Vagina (tissue), 2 donors: ENCODE results near the gene RAPGEF3. TPM values are rescaled to one million over a fixed set of nuclear protein-coding genes. Genes with fewer than 3 reads are reported as not detected.

Experiments used
- DNase-seq, 2 donors: peaks; one replicate each; pipeline ENCODE4 v3.0.0-alpha.2; 2017; ENCODE audit errors: extremely low spot score in 2 of 2
- H3K27ac ChIP-seq: fragments of 200-600 bp; sonication (generic); one replicate; pipeline ENCODE4 v1.5.1; 2019
- H3K27me3 ChIP-seq: fragments of 200-600 bp; sonication (generic); one replicate; pipeline ENCODE4 v1.5.1; 2019
- H3K36me3 ChIP-seq, 2 donors: fragments of 200-600 bp; sonication (generic); one replicate each; pipeline ENCODE4 v1.5.1; 2017 to 2019
- H3K4me1 ChIP-seq: fragments of 200-600 bp; sonication (generic); one replicate; pipeline ENCODE4 v1.5.1; 2019
- H3K4me3 ChIP-seq, 2 donors: fragments of 200-600 bp; sonication (generic); 1 replicate in 1 of 2; 2 replicates in 1 of 2; pipeline ENCODE4 v1.5.1; 2016 to 2019
- H3K9me3 ChIP-seq: fragments of 200-600 bp; sonication (generic); one replicate; pipeline ENCODE4 v1.5.1; 2019
- POLR2A ChIP-seq, 2 donors: fragments of 450-650 bp; IDR thresholded peaks; one replicate each; pipeline ENCODE4 v1.6.1; 2017; ENCODE audit warnings: antibody characterized with exemption in 2 of 2, mild to moderate bottlenecking in 2 of 2, moderate library complexity in 2 of 2
- POLR2AphosphoS5 ChIP-seq, 2 donors: sonication (generic); formaldehyde crosslinking; IDR thresholded peaks; one replicate each; pipeline ENCODE4 v1.9.0; 2017; ENCODE audit warnings: antibody characterized with exemption in 2 of 2, mild to moderate bottlenecking in 2 of 2, low read depth in 1 of 2; ENCODE audit not compliant: insufficient read depth in 1 of 2
- intact Hi-C: fragments of 100-400 bp; cut with DNase I; formaldehyde crosslinking; loops from one replicate; pipeline ENCODE4 v1.15.1; 2023
- total RNA-seq: library from RNA; depleted of rRNA; stranded (reverse); fragments of >200 nt; gene quantifications from one replicate; pipeline ENCODE4 v1.2.3, GENCODE V29; 2016
- TF ChIP-seq, protein P1 (sequence below), 3 experiments: fragments of 450-650 bp in 2 of 3; fragments of 200-600 bp in 1 of 3; sonication (generic) in 1 of 3; IDR thresholded peaks; one replicate each; pipeline ENCODE4 v1.5.1; 2017 to 2019; ENCODE audit warnings: antibody characterized with exemption in 3 of 3, mild to moderate bottlenecking in 2 of 3, moderate library complexity in 2 of 3

Gene RAPGEF3
- total RNA-seq, 1 donor from 2014 or later: 52.3 TPM

DNA sequence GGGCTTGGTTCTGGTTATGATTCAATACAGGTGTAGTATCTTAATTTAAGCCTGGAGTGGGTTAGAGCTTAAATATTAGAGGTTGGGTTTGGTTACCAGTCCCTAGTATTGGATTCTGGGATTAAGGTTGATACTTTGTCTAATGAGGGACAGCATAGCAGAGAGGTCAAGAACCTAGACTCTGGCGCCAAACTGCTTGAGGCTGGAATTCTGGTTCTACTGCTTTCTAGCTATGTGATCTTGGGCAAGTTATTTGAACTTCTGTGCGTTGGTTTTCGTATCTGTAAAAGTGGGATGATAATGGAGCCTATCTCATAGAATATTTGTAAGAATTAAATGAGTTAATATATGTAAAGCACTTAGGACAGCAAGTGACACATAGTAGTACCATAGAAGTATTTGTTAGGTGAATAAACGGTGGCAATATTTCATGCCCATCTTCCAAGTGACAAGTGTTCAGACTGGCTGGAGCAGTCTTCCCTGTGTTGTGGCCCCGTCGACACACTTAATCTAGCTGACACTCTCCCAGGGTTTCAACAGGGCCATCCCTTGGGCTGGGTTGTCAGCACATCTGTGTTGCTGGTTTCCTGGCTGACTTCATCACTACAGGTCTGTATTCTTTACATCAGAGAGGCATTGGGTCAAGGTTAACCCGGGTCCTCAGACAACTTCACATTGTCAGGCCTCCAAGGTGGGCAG lies 36.4 kb downstream of the RAPGEF3 start:
- intact Hi-C loops: no loop called here
- Histone ChIP-seq H3K27me3 (no peaks in the 10 kb centered on the region), H3K4me1 (peaks cover 14% of the 10 kb centered on the region), H3K9me3 (no peaks in the 10 kb centered on the region), H3K4me3 (no peak overlapping the region), H3K36me3 (no peaks in the 10 kb centered on the region), H3K27ac (no peak overlapping the region)
- TF ChIP-seq POLR2AphosphoS5 (IDR thresholded peaks at IDR 0.05; ENCODE audit: insufficient read depth in 1 of 2, low read depth in 1 of 2): peak in 1 of 2 donors; percentile 24
- no peak for TF ChIP-seq POLR2A (IDR thresholded peaks at IDR 0.05)
- peak in 1 of 2 donors; percentile 76 for DNase-seq

DNA sequence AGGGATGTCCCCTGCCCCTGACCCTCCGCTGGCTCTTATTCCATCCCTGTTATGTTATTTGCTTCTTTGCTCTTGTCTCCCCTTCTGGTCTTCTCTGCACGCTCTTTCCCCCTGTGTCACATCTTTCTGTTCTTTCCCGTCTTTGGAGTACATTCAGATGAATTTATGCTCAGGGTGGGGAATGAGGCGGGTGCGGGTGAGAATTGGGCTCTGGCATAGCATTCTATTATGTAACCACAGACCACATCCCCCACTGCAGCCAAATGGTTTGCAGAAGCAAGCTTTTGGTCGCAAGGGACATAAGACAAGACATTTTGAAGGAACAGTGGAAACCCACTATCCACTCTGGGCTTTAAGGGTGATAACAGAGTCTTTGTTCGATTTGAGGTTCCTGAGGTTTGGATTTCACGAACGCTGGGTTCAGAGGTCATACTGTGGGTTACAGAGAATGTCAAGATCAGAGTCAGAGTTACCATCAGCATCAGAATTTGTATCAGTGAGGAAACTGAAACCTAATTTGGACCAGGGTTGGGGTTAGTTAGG lies 37.2 kb downstream of the RAPGEF3 start:
- no peak overlapping the region for H3K27ac ChIP-seq
- H3K36me3 ChIP-seq: no peaks in the 10 kb centered on the region
- TF ChIP-seq POLR2AphosphoS5 (IDR thresholded peaks at IDR 0.05; ENCODE audit: insufficient read depth in 1 of 2, low read depth in 1 of 2) (no peak), POLR2A (IDR thresholded peaks at IDR 0.05) (no peak)
- intact Hi-C loops: no loop called here
- H3K27me3 ChIP-seq: no peaks in the 10 kb centered on the region
- H3K4me1 ChIP-seq: peaks cover 22% of the 10 kb centered on the region
- no peaks in the 10 kb centered on the region for H3K9me3 ChIP-seq
- DNase-seq: peak; percentile 16 to 72
- no peak overlapping the region for H3K4me3 ChIP-seq

DNA sequence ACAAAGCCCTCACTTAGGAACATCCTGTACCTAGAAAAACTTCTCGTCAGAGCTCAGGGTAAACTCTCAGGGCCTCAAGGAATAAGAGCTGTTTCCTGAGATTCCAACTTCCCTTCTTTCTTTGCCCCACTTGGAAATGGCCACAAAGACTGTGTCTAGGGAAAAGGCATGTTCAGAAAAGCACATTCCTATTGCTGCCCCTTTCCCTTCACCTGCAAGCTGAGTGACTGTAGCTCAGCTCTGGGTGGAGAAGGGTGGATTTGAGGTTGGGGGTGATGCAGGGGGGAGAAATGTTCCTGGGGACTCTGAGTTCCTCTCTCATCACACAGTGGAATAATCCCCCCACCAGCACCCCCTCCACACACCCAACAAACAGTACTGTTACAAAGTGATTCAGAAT lies 40.1 kb downstream of the RAPGEF3 start:
- TF ChIP-seq, protein P1, sequence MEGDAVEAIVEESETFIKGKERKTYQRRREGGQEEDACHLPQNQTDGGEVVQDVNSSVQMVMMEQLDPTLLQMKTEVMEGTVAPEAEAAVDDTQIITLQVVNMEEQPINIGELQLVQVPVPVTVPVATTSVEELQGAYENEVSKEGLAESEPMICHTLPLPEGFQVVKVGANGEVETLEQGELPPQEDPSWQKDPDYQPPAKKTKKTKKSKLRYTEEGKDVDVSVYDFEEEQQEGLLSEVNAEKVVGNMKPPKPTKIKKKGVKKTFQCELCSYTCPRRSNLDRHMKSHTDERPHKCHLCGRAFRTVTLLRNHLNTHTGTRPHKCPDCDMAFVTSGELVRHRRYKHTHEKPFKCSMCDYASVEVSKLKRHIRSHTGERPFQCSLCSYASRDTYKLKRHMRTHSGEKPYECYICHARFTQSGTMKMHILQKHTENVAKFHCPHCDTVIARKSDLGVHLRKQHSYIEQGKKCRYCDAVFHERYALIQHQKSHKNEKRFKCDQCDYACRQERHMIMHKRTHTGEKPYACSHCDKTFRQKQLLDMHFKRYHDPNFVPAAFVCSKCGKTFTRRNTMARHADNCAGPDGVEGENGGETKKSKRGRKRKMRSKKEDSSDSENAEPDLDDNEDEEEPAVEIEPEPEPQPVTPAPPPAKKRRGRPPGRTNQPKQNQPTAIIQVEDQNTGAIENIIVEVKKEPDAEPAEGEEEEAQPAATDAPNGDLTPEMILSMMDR (IDR thresholded peaks at IDR 0.05): no peak
- TF ChIP-seq POLR2A (IDR thresholded peaks at IDR 0.05) (no peak), POLR2AphosphoS5 (IDR thresholded peaks at IDR 0.05; ENCODE audit: insufficient read depth in 1 of 2, low read depth in 1 of 2) (no peak)
- Histone ChIP-seq H3K4me3 (no peak overlapping the region), H3K27ac (peak overlapping the region; percentile 86), H3K4me1 (peaks cover 44% of the 10 kb centered on the region), H3K36me3 (no peaks in the 10 kb centered on the region), H3K9me3 (no peaks in the 10 kb centered on the region), H3K27me3 (no peaks in the 10 kb centered on the region)
- intact Hi-C loops: loop anchor here (5.0 to 10.0 kb wide), 2 partner anchors 59 to 116 kb away; no protein-coding TSS in a partner anchor
- peak in 1 of 2 donors; percentile 14 for DNase-seq

DNA sequence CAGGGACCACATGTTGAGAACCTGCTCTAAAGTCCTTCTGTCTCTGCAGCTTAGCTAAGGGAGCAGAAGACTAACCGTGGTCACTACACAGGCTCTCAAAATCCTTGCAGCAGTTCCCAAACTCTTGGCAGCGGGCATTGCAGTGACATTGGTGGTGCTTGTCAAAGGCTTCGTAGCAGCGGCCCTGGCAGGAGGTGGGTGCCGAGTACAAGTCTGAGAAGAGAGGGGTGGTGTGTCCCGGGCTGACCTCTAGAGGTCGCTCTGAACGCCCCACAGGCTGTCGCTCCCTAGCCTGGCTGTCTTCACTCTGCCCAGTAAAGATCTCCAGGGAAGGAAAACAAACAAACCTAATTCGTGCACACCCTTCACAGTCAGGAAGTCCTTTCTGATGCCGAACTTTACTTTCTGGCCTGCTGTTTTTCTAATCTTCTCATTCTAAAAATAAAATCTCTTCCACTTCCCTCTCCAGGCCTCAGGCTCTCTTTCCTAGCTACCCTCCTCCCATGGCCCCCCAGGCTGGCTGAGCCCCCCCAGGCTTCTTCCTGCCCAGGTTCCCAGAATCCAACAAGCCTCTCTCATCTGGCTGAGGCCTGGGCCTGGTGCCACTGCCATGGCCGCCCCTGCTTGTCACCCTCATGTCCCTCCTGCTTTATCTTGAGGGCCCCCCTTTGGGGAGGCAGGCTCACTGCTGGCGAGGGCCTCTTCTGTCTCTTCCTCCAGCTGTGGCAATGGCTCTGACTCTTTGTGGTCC lies 41.1 kb downstream of the RAPGEF3 start:
- intact Hi-C loops: loop anchor here (5.0 to 10.0 kb wide), 2 partner anchors 60 to 117 kb away; no protein-coding TSS in a partner anchor
- H3K9me3 ChIP-seq: no peaks in the 10 kb centered on the region
- H3K4me3 ChIP-seq: no peak overlapping the region
- TF ChIP-seq POLR2A (IDR thresholded peaks at IDR 0.05) (no peak), POLR2AphosphoS5 (IDR thresholded peaks at IDR 0.05; ENCODE audit: insufficient read depth in 1 of 2, low read depth in 1 of 2) (peak; percentile 47 to 76)
- TF ChIP-seq, protein P1 (IDR thresholded peaks at IDR 0.05): peak; percentile 46 to 56 (median 50)
- H3K27ac ChIP-seq: peak overlapping the region; percentile 86
- DNase-seq: peak in 1 of 2 donors; percentile 95
- no peaks in the 10 kb centered on the region for H3K36me3 ChIP-seq
- H3K4me1 ChIP-seq: peaks cover 44% of the 10 kb centered on the region
- no peaks in the 10 kb centered on the region for H3K27me3 ChIP-seq

DNA sequence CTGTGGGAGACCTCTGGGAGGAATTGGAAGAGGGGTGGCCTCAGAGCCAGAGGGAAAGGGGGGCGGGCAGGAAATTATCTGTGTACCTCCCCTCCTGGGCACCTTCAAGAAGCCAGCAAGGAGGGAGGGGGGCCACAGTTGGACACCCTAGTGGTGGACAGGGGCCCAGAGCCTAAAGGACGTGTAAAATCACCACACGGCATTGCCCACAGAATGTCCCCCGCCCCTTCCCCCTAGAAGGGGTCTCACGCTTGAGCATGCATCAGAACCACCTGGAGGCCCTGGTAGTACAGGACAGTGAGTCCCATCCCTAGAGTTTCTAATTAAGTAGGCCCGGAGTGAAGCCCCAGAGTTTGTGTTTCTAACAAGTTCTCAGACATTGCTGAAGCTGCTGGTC lies 41.6 kb downstream of the RAPGEF3 start:
- H3K9me3 ChIP-seq: no peaks in the 10 kb centered on the region
- H3K4me3 ChIP-seq: no peak overlapping the region
- peak overlapping the region; percentile 86 for H3K27ac ChIP-seq
- H3K4me1 ChIP-seq: peaks cover 44% of the 10 kb centered on the region
- TF ChIP-seq, protein P1 (IDR thresholded peaks at IDR 0.05): no peak
- TF ChIP-seq POLR2A (IDR thresholded peaks at IDR 0.05) (no peak), POLR2AphosphoS5 (IDR thresholded peaks at IDR 0.05; ENCODE audit: insufficient read depth in 1 of 2, low read depth in 1 of 2) (no peak)
- no peak for DNase-seq
- no peaks in the 10 kb centered on the region for H3K36me3 ChIP-seq
- intact Hi-C loops: loop anchor here (5.0 to 10.0 kb wide), 2 partner anchors 60 to 118 kb away; no protein-coding TSS in a partner anchor
- no peaks in the 10 kb centered on the region for H3K27me3 ChIP-seq
